WTC11 (cell line): Measurements from ENCODE around the gene ANKRD9. TPM values are rescaled to one million over a fixed set of nuclear protein-coding genes. Genes with fewer than 3 reads are reported as not detected.

Experiments
- ATAC-seq: fragments of 200-7000 bp; cut with Tn5 transposase; 2 replicates; pipeline ENCODE4 v1.10.0; 2021; ENCODE audit warnings: mild to moderate bottlenecking, moderate library complexity
- CTCF ChIA-PET: fragments of 300-600 bp; sonication (Branson Sonifier 250); formaldehyde crosslinking; loops from one replicate; lab custom pipeline; 2021; ENCODE audit warnings: antibody characterized with exemption; lab: Charles Lee
- POLR2A ChIA-PET: fragments of 350-600 bp; sonication (Branson Sonifier 250); formaldehyde crosslinking; loops from one replicate; lab custom pipeline; 2021; ENCODE audit warnings: antibody characterized with exemption; lab: Charles Lee
- DNase-seq: peaks from one replicate; pipeline ENCODE4 v3.0.0; 2021; ENCODE audit warnings: low spot score
- H3K27ac Mint-ChIP-seq: 2 replicates; pipeline ENCODE4 v1.8.0; 2021; ENCODE audit warnings: mixed read lengths
- H3K27me3 Mint-ChIP-seq: 2 replicates; pipeline ENCODE4 v1.8.0; 2021; ENCODE audit warnings: low read depth, mild to moderate bottlenecking, moderate library complexity, mixed read lengths
- H3K36me3 Mint-ChIP-seq: 2 replicates; pipeline ENCODE4 v1.8.0; 2021; ENCODE audit warnings: mixed read lengths
- H3K4me1 Mint-ChIP-seq: 2 replicates; pipeline ENCODE4 v1.8.0; 2022; ENCODE audit warnings: mixed read lengths
- H3K4me3 Mint-ChIP-seq: 2 replicates; pipeline ENCODE4 v1.8.0; 2021; ENCODE audit warnings: mild to moderate bottlenecking, moderate library complexity, mixed read lengths
- H3K9me3 Mint-ChIP-seq: 2 replicates; pipeline ENCODE4 v1.8.0; 2021; ENCODE audit warnings: mixed read lengths
- ARID4B ChIP-seq: sonication (generic); formaldehyde crosslinking; IDR thresholded peaks from 2 replicates; pipeline ENCODE4 v1.8.0; 2023; ENCODE audit warnings: missing genetic modification reagents, mild to moderate bottlenecking, borderline replicate concordance
- ATF3 ChIP-seq: sonication (generic); formaldehyde crosslinking; conservative IDR thresholded peaks from 2 replicates; pipeline ENCODE4 v1.8.1; 2022; ENCODE audit warnings: mild to moderate bottlenecking, missing genetic modification reagents
- CDX4 ChIP-seq: fragments of 250-450 bp; sonication (Bioruptor Pico); IDR thresholded peaks from 2 replicates; pipeline ENCODE4 v1.9.0; 2021; ENCODE audit warnings: moderate library complexity, mild to moderate bottlenecking, inconsistent platforms, borderline replicate concordance
- CTCF ChIP-seq: fragments of 200-600 bp; IDR thresholded peaks from 2 replicates; pipeline ENCODE4 v1.8.0; 2022; ENCODE audit warnings: antibody characterized with exemption
- E2F4 ChIP-seq: sonication (generic); formaldehyde crosslinking; IDR thresholded peaks from 2 replicates; pipeline ENCODE4 v1.8.1; 2022; ENCODE audit warnings: low read depth, mild to moderate bottlenecking, moderate library complexity, missing genetic modification reagents, borderline replicate concordance
- FOXP1 ChIP-seq: sonication (generic); formaldehyde crosslinking; IDR thresholded peaks from 2 replicates; pipeline ENCODE4 v1.8.0; 2022; ENCODE audit warnings: missing genetic modification reagents, mild to moderate bottlenecking, moderate library complexity, borderline replicate concordance
- GTF2I ChIP-seq: fragments of 250-450 bp; sonication (Bioruptor Pico); conservative IDR thresholded peaks from 2 replicates; pipeline ENCODE4 v1.4.0; 2021; ENCODE audit warnings: mild to moderate bottlenecking
- IRF1 ChIP-seq: sonication (generic); formaldehyde crosslinking; IDR thresholded peaks from 2 replicates; pipeline ENCODE4 v1.8.0; 2023; ENCODE audit warnings: missing genetic modification reagents
- JUN ChIP-seq: sonication (generic); formaldehyde crosslinking; IDR thresholded peaks from 2 replicates; pipeline ENCODE4 v1.8.0; 2023; ENCODE audit warnings: mild to moderate bottlenecking, missing genetic modification reagents
- MYBL2 ChIP-seq: sonication (generic); formaldehyde crosslinking; IDR thresholded peaks from 2 replicates; pipeline ENCODE4 v1.8.1; 2023; ENCODE audit warnings: mild to moderate bottlenecking, moderate library complexity, missing genetic modification reagents
- NFE2L1 ChIP-seq: sonication (generic); formaldehyde crosslinking; IDR thresholded peaks from 2 replicates; pipeline ENCODE4 v1.8.1; 2023; ENCODE audit warnings: missing genetic modification reagents
- NFYB ChIP-seq: sonication (generic); formaldehyde crosslinking; conservative IDR thresholded peaks from 2 replicates; pipeline ENCODE4 v1.8.0; 2022; ENCODE audit warnings: low read depth, missing genetic modification reagents
- NR2C2 ChIP-seq: sonication (generic); formaldehyde crosslinking; IDR thresholded peaks from 2 replicates; pipeline ENCODE4 v1.8.0; 2022; ENCODE audit warnings: mild to moderate bottlenecking, missing genetic modification reagents
- RORB ChIP-seq: fragments of 250-450 bp; sonication (Bioruptor Pico); IDR thresholded peaks from 2 replicates; pipeline ENCODE4 v1.9.0; 2021; ENCODE audit warnings: mild to moderate bottlenecking
- SMAD3 ChIP-seq: sonication (generic); formaldehyde crosslinking; IDR thresholded peaks from 2 replicates; pipeline ENCODE4 v1.8.0; 2022; ENCODE audit warnings: missing genetic modification reagents, mild to moderate bottlenecking, borderline replicate concordance
- SMAD4 ChIP-seq: sonication (generic); formaldehyde crosslinking; IDR thresholded peaks from 2 replicates; pipeline ENCODE4 v1.8.0; 2022; ENCODE audit warnings: mild to moderate bottlenecking, missing genetic modification reagents
- SOX15 ChIP-seq: fragments of 250-450 bp; sonication (Bioruptor Pico); IDR thresholded peaks from 2 replicates; pipeline ENCODE4 v1.9.0; 2021; ENCODE audit warnings: mild to moderate bottlenecking
- STAT6 ChIP-seq: sonication (generic); formaldehyde crosslinking; conservative IDR thresholded peaks from 2 replicates; pipeline ENCODE4 v1.8.1; 2023; ENCODE audit warnings: mild to moderate bottlenecking, low read depth, missing genetic modification reagents, moderate library complexity
- TCF7 ChIP-seq: sonication (generic); formaldehyde crosslinking; IDR thresholded peaks from 2 replicates; pipeline ENCODE4 v1.8.0; 2022; ENCODE audit warnings: mild to moderate bottlenecking, low read depth, missing genetic modification reagents, moderate library complexity
- ZNF219 ChIP-seq: sonication (generic); formaldehyde crosslinking; IDR thresholded peaks from 2 replicates; pipeline ENCODE4 v1.8.0; 2023; ENCODE audit warnings: missing genetic modification reagents, mild to moderate bottlenecking, borderline replicate concordance
- ZNF423 ChIP-seq: fragments of 250-450 bp; sonication (Bioruptor Pico); IDR thresholded peaks from 2 replicates; pipeline ENCODE4 v2.1.2; 2022; ENCODE audit warnings: mild to moderate bottlenecking, moderate library complexity
- total RNA-seq: library from RNA; stranded (reverse); gene quantifications from 3 replicates; pipeline ENCODE4 v1.2.3, GENCODE V29; 2021

The ANKRD9 gene
- total RNA-seq, 1 experiment from 2014 or later: 63.8 TPM

GRCh38 chr14:102496958-102497744 is 12.4 kb downstream of the ANKRD9 start (continued):
- no peak for TF ChIP-seq E2F4 (CRISPR knock-in tag)
- TF ChIP-seq SOX15 (CRISPR knock-in tag): no peak
- no peak for TF ChIP-seq NFYB

GRCh38 chr14:102496331-102496691 is 13.3 kb downstream of the ANKRD9 start:
- CTCF ChIA-PET: no interaction called here
- no peak for DNase-seq
- peak overlapping the region; percentile 68; the same call in 1 of the 2 replicates for H3K27ac Mint-ChIP-seq
- H3K27me3 Mint-ChIP-seq: no peaks in the 10 kb centered on the region
- H3K4me3 Mint-ChIP-seq: no peak overlapping the region
- H3K4me1 Mint-ChIP-seq: no peaks in the 10 kb centered on the region
- ATAC-seq: no peak
- TF ChIP-seq NR2C2 (CRISPR knock-in tag): no peak
- no peak for TF ChIP-seq SMAD4 (CRISPR knock-in tag)
- no peak for TF ChIP-seq RORB
- TF ChIP-seq STAT6 (CRISPR knock-in tag): no peak
- TF ChIP-seq ARID4B: no peak
- no peak for TF ChIP-seq GTF2I
- TF ChIP-seq NFE2L1 (CRISPR knock-in tag): no peak
- no peak for TF ChIP-seq ZNF219
- TF ChIP-seq ATF3 (CRISPR knock-in tag): no peak
- TF ChIP-seq, all 79 proteins: peak for 0
- POLR2A ChIA-PET: no interaction called here
- Mint-ChIP-seq H3K36me3 (no peaks in the 10 kb centered on the region), H3K9me3 (no peaks in the 10 kb centered on the region)

GRCh38 chr14:102495491-102496330 is 13.9 kb downstream of the ANKRD9 start:
- no peak overlapping the region for H3K4me3 Mint-ChIP-seq
- ChIA-PET POLR2A (no interaction called here), CTCF (no interaction called here)
- 0 out of 2 replicates have a peak overlapping the region, but pooled peaks have one; percentile 34 for H3K27ac Mint-ChIP-seq
- no peak for ATAC-seq
- H3K9me3 Mint-ChIP-seq: no peaks in the 10 kb centered on the region
- H3K36me3 Mint-ChIP-seq: no peaks in the 10 kb centered on the region
- no peaks in the 10 kb centered on the region for H3K4me1 Mint-ChIP-seq
- no peaks in the 10 kb centered on the region for H3K27me3 Mint-ChIP-seq
- no peak for DNase-seq
- no peak for TF ChIP-seq JUN (CRISPR knock-in tag)
- no peak for TF ChIP-seq MYBL2 (CRISPR knock-in tag)
- TF ChIP-seq ZNF423 (CRISPR knock-in tag): no peak
- no peak for TF ChIP-seq SMAD3
- TF ChIP-seq FOXP1 (CRISPR knock-in tag): no peak
- no peak for TF ChIP-seq CTCF
- no peak for TF ChIP-seq CDX4 (CRISPR knock-in tag)
- TF ChIP-seq IRF1 (CRISPR knock-in tag): no peak
- no peak for TF ChIP-seq NR2C2 (CRISPR knock-in tag)
- no peak for TF ChIP-seq TCF7 (CRISPR knock-in tag)
